OCI-M2 (cell line): Measurements from ENCODE around the gene HDLBP.

Experiments used
- DNase-seq: peaks from one replicate; lab custom pipeline; 2025; ENCODE audit not compliant: unreplicated experiment; lab: John Stamatoyannopoulos, UW

The HDLBP gene

DNA sequence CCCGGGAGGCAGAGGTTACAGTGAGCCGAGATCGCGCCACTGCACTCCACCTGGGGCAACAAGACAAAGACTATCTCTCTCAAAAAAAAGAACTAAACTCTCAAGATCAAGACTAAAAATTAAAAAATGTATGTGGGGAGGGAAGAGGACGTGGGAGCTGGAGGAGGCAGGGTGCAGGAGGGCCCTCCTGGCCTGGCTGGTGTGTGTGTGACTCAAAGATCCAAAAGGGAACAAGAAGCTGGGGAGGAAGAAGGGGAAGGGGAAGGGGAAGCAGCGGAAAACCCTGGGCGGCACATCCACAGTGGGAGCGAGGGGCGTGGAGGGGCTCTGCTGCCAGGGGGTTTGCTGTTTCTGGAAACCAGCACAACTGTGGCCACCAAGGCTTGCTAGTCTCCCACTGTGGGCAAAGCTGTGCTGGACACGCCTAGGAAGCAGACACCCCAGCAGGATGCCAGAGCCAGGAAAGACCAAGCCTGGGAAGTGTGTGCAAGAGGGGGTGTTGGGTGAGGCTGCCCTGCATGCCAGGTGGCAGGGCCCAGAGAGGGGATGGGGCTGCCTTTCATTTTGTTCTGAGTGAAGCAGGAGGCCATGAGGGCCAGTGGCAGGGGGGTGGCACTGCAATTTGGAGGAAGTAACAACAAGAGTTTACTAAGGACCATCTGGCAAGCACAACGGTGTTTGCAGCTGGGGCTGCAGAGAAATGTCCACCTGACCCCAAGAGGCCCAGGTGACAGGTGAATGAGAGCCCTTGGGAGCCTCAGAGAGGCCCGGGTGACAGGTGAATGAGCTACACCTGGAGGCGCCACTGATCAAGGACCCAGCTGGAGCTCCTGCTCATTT, 82.5 kb downstream of the HDLBP start:
- DNase-seq, result no peak

DNA sequence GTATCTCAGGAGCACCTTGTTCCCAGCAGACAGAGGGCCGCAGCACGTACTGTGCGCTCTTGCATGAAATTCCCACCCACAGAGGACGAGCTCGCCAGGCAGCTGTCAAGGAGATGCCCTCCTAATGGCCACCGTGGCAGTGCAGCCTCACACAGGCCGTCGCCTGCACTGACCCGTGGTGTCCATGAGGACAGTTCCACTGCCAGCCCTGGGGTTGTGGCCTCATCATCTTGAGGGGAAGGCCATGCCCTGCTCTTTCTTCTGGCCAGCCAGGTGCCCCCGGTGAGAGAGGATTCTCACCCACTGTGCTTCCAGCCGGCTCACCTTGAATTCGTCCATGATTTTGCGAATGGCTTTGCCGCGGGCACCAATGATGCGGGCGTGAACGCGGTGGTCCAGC, 85.0 kb downstream of the HDLBP start:
- no peak for DNase-seq

DNA sequence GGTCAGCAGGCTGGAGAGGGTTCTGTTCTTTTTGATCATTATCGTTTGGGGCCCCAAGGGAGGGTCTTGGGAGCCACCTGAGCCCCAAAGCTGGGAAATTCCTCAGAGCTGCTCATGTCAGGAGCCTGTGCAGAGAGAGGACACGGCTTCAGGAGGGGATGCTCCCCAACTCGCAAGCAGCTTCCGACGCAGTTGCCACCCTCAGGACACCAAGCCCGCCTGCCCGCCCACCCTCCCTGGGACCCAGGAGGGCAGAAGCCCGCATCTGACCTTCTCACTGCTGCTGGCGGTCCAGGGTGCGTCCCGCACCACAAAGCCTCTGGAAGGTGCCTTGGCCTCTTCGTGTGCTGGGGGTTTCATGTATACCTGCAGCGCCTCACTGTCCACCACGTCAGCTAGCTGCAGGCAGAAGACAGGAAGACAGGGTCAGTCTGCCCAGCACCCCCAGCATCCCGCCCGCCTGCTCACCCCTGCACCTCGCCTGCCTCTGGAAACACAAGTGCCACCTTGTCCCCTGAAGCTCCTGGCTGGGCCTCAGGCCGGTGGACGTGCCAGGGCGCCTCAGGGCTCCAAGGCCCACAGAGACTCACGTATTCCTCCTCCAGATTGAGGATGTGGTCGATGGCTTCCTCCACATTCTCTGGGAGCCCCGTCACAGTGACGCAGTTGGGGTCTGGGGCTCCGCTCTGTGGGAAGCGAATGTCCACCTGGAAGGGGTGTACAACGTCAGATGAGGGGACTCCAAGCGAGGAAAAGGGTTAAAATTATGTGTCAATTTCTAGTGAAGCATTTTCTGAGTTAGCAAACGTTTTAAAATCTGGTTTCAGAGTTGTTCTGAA, 85.7 kb downstream of the HDLBP start:
- no peak for DNase-seq

DNA sequence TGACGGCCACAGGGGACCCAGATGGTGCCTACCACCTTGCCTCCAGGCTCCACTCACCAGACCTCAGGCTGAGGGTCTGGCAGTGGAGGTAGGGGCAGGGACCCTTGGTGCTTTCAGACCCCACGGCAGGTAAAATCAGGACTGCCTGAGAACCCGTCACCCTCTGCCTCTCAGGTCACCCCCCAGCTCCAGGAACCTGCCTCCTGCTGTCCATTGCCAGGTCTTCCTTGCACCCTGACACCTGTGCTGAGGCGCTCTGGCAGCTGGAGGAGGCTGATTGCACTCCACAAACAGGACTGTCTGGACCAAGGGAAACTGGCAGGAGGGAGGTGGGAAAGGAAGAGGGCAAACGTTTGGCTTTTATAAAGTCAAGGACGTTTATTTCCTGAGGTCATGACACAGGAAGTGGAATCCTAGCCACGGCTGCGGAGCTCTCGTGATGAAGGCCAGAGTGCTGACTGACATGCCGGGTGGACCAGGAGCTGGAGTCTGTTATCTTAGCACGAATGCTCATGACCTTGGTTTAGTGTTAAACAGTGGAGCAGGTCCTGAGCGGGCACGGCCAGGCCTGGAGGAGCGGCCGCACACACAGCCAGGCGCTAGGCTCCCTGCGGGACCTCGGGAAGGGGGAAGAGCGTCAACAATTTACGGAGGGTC, 86.5 kb downstream of the HDLBP start:
- no peak for DNase-seq

DNA sequence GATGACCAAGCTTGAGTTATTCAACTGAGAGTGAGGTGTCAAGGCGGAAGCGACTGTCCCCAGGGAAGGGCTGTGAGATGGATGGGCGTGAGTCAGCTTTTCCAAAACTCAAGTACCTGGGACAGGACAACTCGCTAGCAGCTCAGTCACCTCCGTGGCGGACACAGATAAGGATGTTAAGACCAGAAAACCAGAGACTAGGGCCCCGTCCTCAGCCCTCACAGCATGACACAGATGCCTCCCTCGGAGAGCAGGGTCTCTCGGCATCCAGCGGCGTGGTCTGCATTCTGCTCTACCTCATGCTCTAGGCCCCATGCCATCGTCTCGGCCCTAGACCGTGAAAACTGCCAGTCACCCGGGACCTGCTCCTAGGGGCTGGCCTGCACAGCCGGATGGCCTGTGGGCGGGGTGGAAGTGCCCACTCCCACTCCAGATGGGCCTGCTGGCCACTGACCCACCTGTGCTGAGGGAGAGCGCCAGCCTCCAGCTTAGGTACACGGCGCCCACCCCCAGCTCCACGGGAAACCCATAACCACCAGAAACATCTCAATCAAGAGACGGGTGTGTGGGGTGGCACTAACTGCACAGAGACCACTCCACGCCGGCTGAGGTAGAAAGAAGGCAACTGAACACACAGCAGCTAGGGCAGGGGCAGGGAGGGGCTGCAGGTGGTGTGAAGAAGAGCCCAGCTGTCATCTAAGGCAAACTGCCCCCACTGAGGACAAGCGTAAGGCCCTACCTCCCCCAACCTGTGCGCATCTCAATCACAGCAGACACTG, 87.2 kb downstream of the HDLBP start:
- DNase-seq, result no peak

DNA sequence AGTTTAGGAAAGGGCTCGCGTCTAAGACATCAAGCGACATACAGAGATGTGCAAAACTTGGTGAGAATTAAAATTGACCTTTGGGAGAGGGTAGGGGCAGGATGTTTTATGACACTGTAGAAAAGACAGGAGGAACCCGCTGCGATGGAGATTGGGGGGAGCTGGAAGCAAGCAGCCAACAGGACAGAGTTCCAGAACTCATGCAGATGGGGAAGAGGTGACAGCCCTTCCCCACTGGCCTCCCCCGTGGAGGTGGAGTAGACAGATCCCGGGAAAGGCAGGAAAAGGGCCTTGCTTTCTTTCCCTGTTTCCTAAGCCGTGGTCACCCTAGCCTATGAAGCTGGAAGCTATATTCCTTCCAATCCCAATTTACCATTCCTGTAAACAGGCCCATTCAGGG, 87.9 kb downstream of the HDLBP start:
- DNase-seq, result no peak

DNA sequence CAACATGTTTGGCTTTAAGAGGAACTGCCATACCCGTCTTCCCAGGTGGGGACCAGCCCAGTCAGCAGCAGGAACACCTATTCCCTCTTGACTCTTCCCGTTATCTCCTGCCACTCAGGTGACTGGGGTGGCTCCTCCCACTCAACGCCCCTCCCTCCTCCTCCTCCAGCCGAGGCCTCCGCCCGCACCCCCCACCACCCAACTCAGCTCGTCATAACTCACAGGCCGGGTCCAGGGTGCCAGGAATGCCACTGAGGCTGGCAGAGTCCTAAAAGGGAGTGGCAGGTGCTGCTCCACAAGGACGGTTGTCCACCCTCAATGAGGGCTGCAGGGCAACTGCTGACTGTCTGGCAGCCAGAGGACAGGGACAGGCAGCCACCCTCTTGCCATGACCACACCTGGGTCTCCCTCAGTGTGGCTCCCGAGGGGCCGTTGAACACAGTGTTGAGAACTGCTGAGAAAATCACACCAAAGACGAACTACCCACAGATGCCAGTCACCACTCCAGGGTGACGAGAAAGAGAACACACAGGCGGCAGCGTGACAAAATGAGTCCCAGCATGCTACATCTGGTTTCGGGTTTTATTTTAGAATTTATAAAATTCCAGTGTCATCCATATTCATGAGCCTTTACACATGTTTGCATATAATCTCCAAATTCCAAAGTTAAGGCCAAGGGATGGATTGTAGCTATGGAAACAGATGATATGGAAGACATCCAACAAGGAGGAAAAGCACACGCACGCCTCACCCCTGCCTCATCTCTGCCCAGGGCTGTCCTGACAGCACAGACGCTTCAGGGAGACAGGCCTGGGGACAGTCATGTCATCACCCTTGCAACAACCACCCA, 88.5 kb downstream of the HDLBP start:
- no peak for DNase-seq

DNA sequence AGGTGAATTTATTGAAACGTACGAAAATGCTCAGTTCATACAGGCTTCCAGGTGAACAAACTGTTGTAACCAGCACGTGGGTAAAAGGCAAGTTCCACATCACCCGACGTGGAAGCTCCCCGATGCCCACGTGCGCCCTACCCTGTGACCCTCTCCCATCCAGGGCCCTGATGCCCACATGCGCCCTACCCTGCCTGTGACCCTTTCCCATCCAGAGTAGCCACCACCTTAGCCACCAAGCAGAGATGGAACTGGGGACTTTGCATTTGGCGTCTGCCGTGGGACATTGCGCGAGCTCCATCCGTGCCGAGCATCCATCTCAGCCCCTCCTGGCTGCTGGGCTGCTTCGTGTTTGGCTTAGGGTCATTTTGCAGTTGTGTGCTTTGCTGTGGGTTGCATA, 89.5 kb downstream of the HDLBP start:
- DNase-seq, result no peak

DNA sequence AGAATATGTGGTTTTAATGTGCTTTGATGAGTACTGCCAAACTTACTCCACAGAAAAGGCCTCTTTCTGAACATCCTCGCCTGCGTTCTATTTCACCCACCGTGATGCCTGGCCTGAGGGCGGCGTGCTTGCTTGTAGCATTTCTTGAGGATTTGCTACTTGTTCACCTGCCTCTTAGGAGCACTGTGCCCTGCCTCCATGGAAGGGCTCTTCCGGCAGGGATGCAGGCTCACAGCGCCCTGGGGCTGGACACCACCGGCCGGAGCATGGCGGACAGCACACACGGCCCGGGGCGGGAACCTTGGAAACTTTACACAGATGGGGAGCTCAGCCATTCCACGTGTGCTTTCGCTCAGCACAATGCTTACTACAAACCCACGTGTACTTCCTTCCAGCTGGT, 89.9 kb downstream of the HDLBP start:
- DNase-seq, result no peak

DNA sequence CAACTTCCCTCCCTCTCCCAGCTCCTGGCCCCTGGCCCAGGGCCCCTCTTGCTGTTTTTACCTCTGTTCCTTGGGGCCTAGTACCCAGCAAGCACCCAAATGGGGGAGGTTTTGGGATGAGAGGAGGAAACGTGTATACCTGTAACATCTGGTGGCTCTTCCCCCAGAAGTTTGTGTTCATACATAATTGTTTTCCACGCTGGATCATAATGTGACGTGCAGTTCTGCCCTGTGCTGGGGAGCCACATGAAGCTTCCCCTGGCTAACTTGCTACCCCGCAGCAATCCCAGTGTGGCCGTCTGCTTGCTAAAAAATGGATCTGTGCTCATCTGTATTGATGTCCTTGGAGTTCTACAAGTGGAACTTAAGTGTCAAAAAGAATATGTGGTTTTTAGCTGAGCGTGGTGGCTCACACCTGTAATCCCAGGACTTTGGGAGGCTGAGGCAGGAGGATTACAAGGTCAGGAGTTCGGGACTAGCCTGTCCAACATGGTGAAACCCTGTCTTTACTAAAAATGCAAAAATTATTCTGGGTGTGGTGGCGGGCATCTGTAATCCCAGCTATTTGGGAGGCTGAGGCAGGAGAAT, 90.5 kb downstream of the HDLBP start:
- DNase-seq, result no peak

DNA sequence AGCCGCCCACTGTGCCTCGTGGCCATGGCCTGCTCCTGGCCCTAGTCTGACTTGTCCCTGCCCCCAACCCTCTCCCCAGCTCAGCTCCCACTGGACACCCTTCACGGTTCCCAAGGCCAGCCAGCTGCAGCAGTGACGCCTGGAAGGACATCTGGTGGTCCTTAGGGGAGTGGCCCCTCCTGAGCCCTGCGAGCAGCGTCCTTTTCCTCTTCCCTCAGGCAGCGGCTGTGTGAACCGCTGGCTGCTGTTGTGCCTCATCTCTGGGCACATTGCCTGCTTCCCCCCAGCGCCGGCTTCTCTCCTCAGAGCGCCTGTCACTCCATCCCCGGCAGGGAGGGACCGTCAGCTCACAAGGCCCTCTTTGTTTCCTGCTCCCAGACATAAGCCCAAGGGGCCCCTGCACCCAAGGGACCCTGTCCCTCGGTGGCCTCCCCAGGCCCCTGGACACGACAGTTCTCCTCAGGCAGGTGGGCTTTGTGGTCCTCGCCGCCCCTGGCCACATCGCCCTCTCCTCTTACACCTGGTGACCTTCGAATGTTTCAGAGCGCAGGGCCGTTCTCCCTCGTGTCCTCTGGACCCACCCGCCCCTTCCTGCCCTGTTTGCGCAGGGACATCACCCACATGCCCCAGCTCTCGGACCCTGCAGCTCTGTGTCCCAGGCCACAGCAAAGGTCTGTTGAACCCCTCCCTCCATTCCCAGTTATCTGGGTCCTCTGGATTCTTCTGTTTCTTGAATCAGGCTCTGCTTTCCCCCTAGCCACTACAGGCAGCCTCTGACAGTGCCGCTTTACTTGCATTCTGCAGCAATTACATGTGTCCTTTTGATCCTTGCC, 91.2 kb downstream of the HDLBP start:
- DNase-seq, result no peak

DNA sequence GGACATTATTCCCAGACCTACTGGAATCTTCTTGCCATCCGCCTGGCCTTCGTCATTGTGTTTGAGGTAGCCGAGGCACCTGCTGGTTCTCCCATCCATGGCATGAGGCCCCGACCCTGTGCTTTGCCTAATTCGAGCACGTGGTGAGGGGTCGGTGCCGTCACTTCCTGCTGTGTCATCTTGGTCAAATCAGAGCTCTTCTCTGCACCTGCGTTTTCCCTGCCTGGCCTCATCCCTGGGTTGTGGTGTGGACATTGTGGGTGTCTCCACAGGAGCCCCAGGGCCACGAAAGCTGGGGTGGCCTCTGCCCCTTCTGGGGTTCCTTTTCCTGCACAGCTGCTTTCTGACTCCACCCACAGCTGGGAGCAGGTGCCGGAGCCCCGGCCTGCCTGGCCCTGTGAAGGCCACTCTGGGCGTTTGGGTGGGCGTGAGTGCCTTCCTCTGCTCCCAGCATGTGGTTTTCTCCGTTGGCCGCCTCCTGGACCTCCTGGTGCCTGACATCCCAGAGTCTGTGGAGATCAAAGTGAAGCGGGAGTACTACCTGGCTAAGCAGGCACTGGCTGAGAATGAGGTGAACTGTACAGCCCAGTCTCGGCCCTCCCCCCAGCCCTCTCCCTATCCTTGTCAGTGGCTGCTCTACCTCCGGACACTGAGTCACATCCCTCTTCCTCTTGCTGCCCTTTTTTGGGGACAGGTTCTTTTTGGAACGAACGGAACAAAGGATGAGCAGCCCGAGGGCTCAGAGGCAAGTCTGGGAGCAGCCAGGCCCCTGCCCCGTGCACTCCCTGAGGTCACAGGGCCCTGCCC, 92.1 kb downstream of the HDLBP start:
- no peak for DNase-seq

DNA sequence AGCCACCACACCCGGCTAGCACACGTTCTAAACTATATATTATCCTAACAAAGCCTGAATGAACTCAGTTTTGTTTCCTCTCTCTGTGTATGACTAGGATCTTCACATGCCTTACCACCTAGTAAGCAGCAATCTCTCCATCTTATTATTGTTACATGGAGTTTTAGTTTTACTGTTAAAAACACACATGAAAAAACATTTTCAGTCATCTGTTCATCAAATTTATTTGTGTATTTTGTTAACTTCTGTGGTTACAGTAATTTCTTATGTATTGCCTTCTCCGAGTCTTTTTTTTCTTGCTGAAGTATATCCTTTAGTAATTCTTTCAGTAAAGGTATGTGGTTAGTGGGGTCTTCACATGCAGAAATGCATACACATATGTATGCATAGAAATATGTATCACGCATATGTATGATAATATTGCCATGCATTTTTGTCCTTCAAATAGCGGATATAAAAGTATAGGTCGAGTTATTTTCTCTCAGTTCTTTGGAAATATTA, 95.6 kb downstream of the HDLBP start:
- no peak for DNase-seq

DNA sequence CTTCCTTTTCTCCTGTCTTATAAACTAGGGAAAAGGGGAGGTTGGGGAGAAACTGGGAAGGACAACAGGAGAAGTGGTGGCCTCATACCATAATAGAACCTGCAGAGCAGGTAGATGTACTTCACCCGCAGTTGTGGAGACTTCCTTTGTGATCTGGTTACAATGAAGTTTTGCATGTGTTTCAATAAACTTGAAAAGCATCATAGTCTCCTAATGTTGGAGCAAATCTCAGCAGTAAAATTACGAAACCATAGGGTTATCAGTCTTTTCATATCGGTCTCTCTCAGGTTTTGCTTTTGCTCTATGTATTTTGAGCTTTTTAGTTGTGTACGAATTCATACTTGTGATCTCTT, 96.5 kb downstream of the HDLBP start:
- no peak for DNase-seq

DNA sequence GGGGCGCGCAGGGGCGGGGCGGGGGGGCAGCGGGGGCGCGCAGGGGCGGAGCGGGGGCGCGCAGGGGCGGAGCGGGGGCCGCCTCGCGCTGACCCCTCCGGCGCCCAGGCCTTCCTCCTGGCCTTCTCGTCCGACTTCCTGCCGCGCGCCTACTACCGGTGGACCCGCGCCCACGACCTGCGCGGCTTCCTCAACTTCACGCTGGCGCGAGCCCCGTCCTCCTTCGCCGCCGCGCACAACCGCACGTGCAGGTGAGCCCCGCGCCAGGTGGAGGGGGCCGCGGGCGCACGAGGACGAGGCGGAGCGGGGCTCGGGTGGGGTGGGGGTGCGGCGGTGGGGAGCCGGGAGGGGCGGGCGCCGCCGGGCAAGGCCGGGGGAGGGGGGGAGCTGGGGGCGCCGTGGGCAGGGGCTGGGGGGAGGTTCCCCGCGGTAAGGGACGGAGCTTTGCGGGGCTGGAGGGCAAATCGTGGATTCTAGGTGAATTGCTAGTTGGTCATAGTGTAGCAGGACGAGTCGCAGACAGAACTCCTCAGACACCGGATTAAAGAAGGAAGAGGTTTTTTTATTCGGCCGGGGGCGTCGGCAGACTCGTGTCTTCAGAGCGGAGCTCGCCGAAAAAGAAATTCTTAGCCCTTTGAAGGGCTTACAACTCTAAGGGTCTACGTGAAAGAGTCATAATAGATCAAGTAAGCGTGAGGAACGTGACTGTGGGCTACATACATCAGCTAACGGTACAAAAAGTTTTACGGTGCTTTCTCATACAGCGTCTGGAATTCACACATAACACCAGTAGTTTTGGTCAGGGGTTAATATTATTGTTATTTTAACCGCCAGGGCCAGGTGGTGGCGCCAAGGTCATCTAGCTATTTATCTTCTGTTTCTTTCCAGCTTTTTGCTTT, 97.1 kb downstream of the HDLBP start:
- DNase-seq, result no peak

DNA sequence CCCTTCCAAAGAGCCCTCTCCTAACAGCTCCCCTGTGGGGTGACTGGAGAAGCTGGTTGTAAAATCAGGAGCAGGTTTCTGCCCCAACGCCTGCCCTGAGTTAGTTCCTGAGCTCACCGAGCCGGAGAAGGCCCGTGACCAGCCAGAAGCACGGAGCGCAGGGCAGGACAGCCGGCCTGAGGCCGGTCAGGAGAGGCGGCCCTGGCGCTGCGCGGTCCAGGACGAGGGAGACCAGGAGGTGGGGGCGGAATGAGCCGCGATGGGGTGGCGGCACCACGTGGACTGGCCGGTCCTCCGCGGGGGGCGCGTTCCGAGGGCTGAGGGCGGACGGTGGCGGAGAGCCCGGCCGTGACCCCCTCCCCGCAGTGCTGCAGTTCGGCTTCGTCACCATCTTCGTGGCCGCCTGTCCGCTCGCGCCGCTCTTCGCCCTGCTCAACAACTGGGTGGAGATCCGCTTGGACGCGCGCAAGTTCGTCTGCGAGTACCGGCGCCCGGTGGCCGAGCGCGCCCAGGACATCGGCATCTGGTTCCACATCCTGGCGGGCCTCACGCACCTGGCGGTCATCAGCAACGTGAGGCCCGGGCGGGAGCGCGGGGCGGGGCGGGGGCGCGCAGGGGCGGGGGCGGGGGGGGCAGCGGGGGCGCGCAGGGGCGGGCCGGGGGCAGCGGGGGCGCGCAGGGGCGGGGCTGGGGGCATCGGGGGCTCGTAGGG, 98.0 kb downstream of the HDLBP start:
- DNase-seq, result no peak
